ENCODE measurements around the gene DTX3.

DTX3 gene

GRCh38 chr12:57575771-57576612, 28.6 kb upstream of the DTX3 start:
- no peaks in the 10 kb centered on the region for H3K9me3 ChIP-seq (ENCODE audit: control insufficient read depth, insufficient read depth, low read depth, low read length)
- H3K27ac ChIP-seq (ENCODE audit: extremely low read depth, low read depth, low read length): no peak overlapping the region
- ChIA-PET CTCF (interaction anchor here (0.8 to 3.5 kb wide), 4 partner anchors 9 to 55 kb away, joined by 3 to 37 read pairs (median 4); no protein-coding TSS in a partner anchor), POLR2A (interaction anchor here (0.7 to 1.4 kb wide), 3 partner anchors 17 to 57 kb away, joined by 3 read pairs; partner anchors contain the start of genes B4GALNT1 and DCTN2)
- H3K4me1 ChIP-seq (ENCODE audit: control insufficient read depth, insufficient read depth, low read length): no peaks in the 10 kb centered on the region
- H3K36me3 ChIP-seq (ENCODE audit: control insufficient read depth in 2 of 2, insufficient read depth in 1 of 2, low read length in 2 of 2): peaks cover 14 to 66% of the 10 kb centered on the region in 2 experiments
- H3K4me3 ChIP-seq (ENCODE audit: low read depth, low read length): no peak overlapping the region
- TF ChIP-seq ZNF501 (tag by site-specific recombination; IDR thresholded peaks at IDR 0.05): no peak
- TF ChIP-seq ZNF184 (tag by site-specific recombination; IDR thresholded peaks at IDR 0.05): no peak
- TF ChIP-seq ZNF221 (tag by site-specific recombination; IDR thresholded peaks at IDR 0.05; ENCODE audit: borderline replicate concordance): no peak
- no peak for TF ChIP-seq ZBTB21 (tag by site-specific recombination; IDR thresholded peaks at IDR 0.05)
- no peak for TF ChIP-seq ZNF707 (tag by site-specific recombination; IDR thresholded peaks at IDR 0.05)
- no peak for TF ChIP-seq ZNF510 (tag by site-specific recombination; IDR thresholded peaks at IDR 0.05; ENCODE audit: insufficient replicate concordance)
- no peak for TF ChIP-seq GLI4 (tag by site-specific recombination; IDR thresholded peaks at IDR 0.05)
- TF ChIP-seq TSHZ1 (tag by site-specific recombination; IDR thresholded peaks at IDR 0.05; ENCODE audit: borderline replicate concordance): no peak
- no peak for TF ChIP-seq ZNF121 (tag by site-specific recombination; IDR thresholded peaks at IDR 0.05)
- no peak for TF ChIP-seq EGR2 (tag by site-specific recombination; IDR thresholded peaks at IDR 0.05; ENCODE audit: low read depth)
- no peak for TF ChIP-seq ZNF114 (tag by site-specific recombination; IDR thresholded peaks at IDR 0.05)
- no peak for TF ChIP-seq KLF17 (tag by site-specific recombination; IDR thresholded peaks at IDR 0.05)
- TF ChIP-seq PRDM6 (tag by site-specific recombination; IDR thresholded peaks at IDR 0.05): no peak
- no peak for TF ChIP-seq ZEB2 (tag by site-specific recombination; IDR thresholded peaks at IDR 0.05)
- no peak for TF ChIP-seq ZNF26 (tag by site-specific recombination; IDR thresholded peaks at IDR 0.05)
- no peak for TF ChIP-seq ZNF768 (tag by site-specific recombination; IDR thresholded peaks at IDR 0.05)
- TF ChIP-seq ZNF112 (tag by site-specific recombination; IDR thresholded peaks at IDR 0.05): no peak
- no peak for TF ChIP-seq SETDB1 (IDR thresholded peaks at IDR 0.05; ENCODE audit: insufficient read length, low read length)
